ENCODE results near the gene ZFAND4. TPM values are rescaled to one million over a fixed set of nuclear protein-coding genes. Genes with fewer than 3 reads are reported as not detected.

Gene ZFAND4
- total RNA-seq, 1 experiment from 2014 or later = 15.5 TPM

GRCh38 chr10:45585131-45585530 lies 87.4 kb downstream of the ZFAND4 start:
- H3K9me2 ChIP-seq (ENCODE audit: insufficient read depth) = no peaks in the 10 kb centered on the region
- H3K4me1 ChIP-seq (ENCODE audit: control insufficient read depth in 1 of 2, insufficient read depth in 2 of 2, low read length in 2 of 2) = no peaks in the 10 kb centered on the region
- no peak overlapping the region for H3K4me2 ChIP-seq (ENCODE audit: low read length)
- no peaks in the 10 kb centered on the region for H3K27me3 ChIP-seq (ENCODE audit: insufficient read depth, low read length)
- DNase-seq (ENCODE audit: low read depth, low spot score) (no peak), ATAC-seq (no peak)
- 0 out of 2 replicates have a peak, but pooled peaks cover 2% of the 10 kb centered on the region for H3K79me2 ChIP-seq (ENCODE audit: insufficient read depth, low read length)
- intact Hi-C loops (cut with micrococcal nuclease) = no loop called here
- no peaks in the 10 kb centered on the region for H4K20me1 ChIP-seq (ENCODE audit: insufficient read depth)
- ChIA-PET RAD21 (ENCODE audit: low non-redundant PET in 1 of 2, low total read pairs in 2 of 2, uncharacterized antibody in 2 of 2, unreplicated experiment in 2 of 2) (no interaction called here), CTCF (no interaction called here), POLR2A (no interaction called here)
- TF ChIP-seq SP1 (IDR thresholded peaks at IDR 0.05; ENCODE audit: low read depth) (no peak), EZH2phosphoT487 (IDR thresholded peaks at IDR 0.05; ENCODE audit: borderline replicate concordance) (no peak)
- no TSS peak for BruUV-seq (replicated peaks)
- no peak overlapping the region for H3K9ac ChIP-seq (ENCODE audit: low read length)
- no peak overlapping the region for H2AFZ ChIP-seq (ENCODE audit: low read depth, low read length, poor library complexity, severe bottlenecking)
- no peak overlapping the region for H3K4me3 ChIP-seq (replicated peaks in 1 of 2; ENCODE audit: low read depth in 1 of 2, low read length in 2 of 2)
- H3K27ac ChIP-seq (ENCODE audit: low read depth, low read length) = no peak overlapping the region
- H3K9me3 ChIP-seq (ENCODE audit: control insufficient read depth in 1 of 2, insufficient read depth in 1 of 2, low read depth in 1 of 2, low read length in 2 of 2) = no peaks in the 10 kb centered on the region
- H3K36me3 ChIP-seq (ENCODE audit: control insufficient read depth in 1 of 2, insufficient read depth in 2 of 2, low read length in 2 of 2) = no peaks in the 10 kb centered on the region

- no TSS peak for BruUV-seq (replicated peaks)
- H3K9ac ChIP-seq (ENCODE audit: low read length) = no peak overlapping the region
- no peak overlapping the region for H3K27ac ChIP-seq (ENCODE audit: low read depth, low read length)
- H3K27me3 ChIP-seq (ENCODE audit: insufficient read depth, low read length) = no peaks in the 10 kb centered on the region
- intact Hi-C loops (cut with micrococcal nuclease) = no loop called here
- TF ChIP-seq FOSL1 (IDR thresholded peaks at IDR 0.05; ENCODE audit: low read depth) (no peak), TCF7L2 (IDR thresholded peaks at IDR 0.05; ENCODE audit: borderline replicate concordance, extremely low read depth, insufficient read depth, insufficient read length) (no peak), POLR2A (IDR thresholded peaks at IDR 0.05; ENCODE audit: borderline replicate concordance, extremely low read depth, insufficient read depth, insufficient read length) (no peak), JUND (IDR thresholded peaks at IDR 0.05) (no peak), ZFX (IDR thresholded peaks at IDR 0.05) (no peak), ZNF274 (IDR thresholded peaks at IDR 0.05; ENCODE audit: low read depth, low read length) (no peak), SP1 (IDR thresholded peaks at IDR 0.05; ENCODE audit: low read depth) (no peak)
- H3K4me2 ChIP-seq (ENCODE audit: low read length) = no peak overlapping the region
- H3K36me3 ChIP-seq (ENCODE audit: control insufficient read depth in 1 of 2, insufficient read depth in 2 of 2, low read length in 2 of 2) = no peaks in the 10 kb centered on the region
- H3K4me3 ChIP-seq (replicated peaks in 1 of 2; ENCODE audit: low read depth in 1 of 2, low read length in 2 of 2) = no peak overlapping the region
- no peaks in the 10 kb centered on the region for H3K9me2 ChIP-seq (ENCODE audit: insufficient read depth)
- H3K4me1 ChIP-seq (ENCODE audit: control insufficient read depth in 1 of 2, insufficient read depth in 2 of 2, low read length in 2 of 2) = no peaks in the 10 kb centered on the region
- H3K9me3 ChIP-seq (ENCODE audit: control insufficient read depth in 1 of 2, insufficient read depth in 1 of 2, low read depth in 1 of 2, low read length in 2 of 2) = no peaks in the 10 kb centered on the region
- 0 out of 2 replicates have a peak, but pooled peaks cover 2% of the 10 kb centered on the region for H3K79me2 ChIP-seq (ENCODE audit: insufficient read depth, low read length)
- ChIA-PET CTCF (no interaction called here), RAD21 (ENCODE audit: low non-redundant PET in 1 of 2, low total read pairs in 2 of 2, uncharacterized antibody in 2 of 2, unreplicated experiment in 2 of 2) (no interaction called here), POLR2A (no interaction called here)
- ATAC-seq (no peak), DNase-seq (ENCODE audit: low read depth, low spot score) (no peak)
- H4K20me1 ChIP-seq (ENCODE audit: insufficient read depth) = no peaks in the 10 kb centered on the region
- H2AFZ ChIP-seq (ENCODE audit: low read depth, low read length, poor library complexity, severe bottlenecking) = no peak overlapping the region
Observed at GRCh38 chr10:45582386-45582781, 90.2 kb downstream of the ZFAND4 start.
